ENCODE data around the gene LSM10.

Gene LSM10

GRCh38 chr1:36420836-36421317, 23.2 kb upstream of the LSM10 start:
- Mint-ChIP-seq H3K36me3 (ENCODE audit: low read depth) (peaks cover 17% of the 10 kb centered on the region), H3K27ac (peak overlapping the region; percentile 30), H3K4me3 (no peak overlapping the region), H3K27me3 (no peaks in the 10 kb centered on the region), H3K9me3 (no peaks in the 10 kb centered on the region), H3K4me1 (ENCODE audit: low read depth) (peaks cover 9% of the 10 kb centered on the region)
- intact Hi-C loops (cut with micrococcal nuclease) = loop anchor here (1.0 to 5.0 kb wide), 3 partner anchors 34 to 78 kb away; partner anchors contain the start of gene STK40

GRCh38 chr1:36420409-36420808, 22.7 kb upstream of the LSM10 start:
- H3K27me3 Mint-ChIP-seq = no peaks in the 10 kb centered on the region
- no peak overlapping the region for H3K4me3 Mint-ChIP-seq
- no peaks in the 10 kb centered on the region for H3K9me3 Mint-ChIP-seq
- H3K4me1 Mint-ChIP-seq (ENCODE audit: low read depth) = peaks cover 9% of the 10 kb centered on the region
- intact Hi-C loops (cut with micrococcal nuclease) = loop anchor here (1.0 to 5.0 kb wide), 3 partner anchors 33 to 77 kb away; partner anchors contain the start of gene STK40
- H3K36me3 Mint-ChIP-seq (ENCODE audit: low read depth) = peaks cover 20% of the 10 kb centered on the region
- H3K27ac Mint-ChIP-seq = no peak overlapping the region

- no peak overlapping the region for H3K4me3 Mint-ChIP-seq
- intact Hi-C loops (cut with micrococcal nuclease) = no loop called here
- H3K4me1 Mint-ChIP-seq (ENCODE audit: low read depth) = peaks cover 9% of the 10 kb centered on the region
- no peak overlapping the region for H3K27ac Mint-ChIP-seq
- no peaks in the 10 kb centered on the region for H3K27me3 Mint-ChIP-seq
- H3K9me3 Mint-ChIP-seq = no peaks in the 10 kb centered on the region
- peaks cover 23% of the 10 kb centered on the region for H3K36me3 Mint-ChIP-seq (ENCODE audit: low read depth)
Measured at GRCh38 chr1:36419569-36419968, 21.9 kb upstream of the LSM10 start.

- H3K4me3 Mint-ChIP-seq = no peak overlapping the region
- H3K9me3 Mint-ChIP-seq = no peaks in the 10 kb centered on the region
- peaks cover 9% of the 10 kb centered on the region for H3K4me1 Mint-ChIP-seq (ENCODE audit: low read depth)
- no peak overlapping the region for H3K27ac Mint-ChIP-seq
- H3K36me3 Mint-ChIP-seq (ENCODE audit: low read depth) = peaks cover 26% of the 10 kb centered on the region
- H3K27me3 Mint-ChIP-seq = no peaks in the 10 kb centered on the region
- intact Hi-C loops (cut with micrococcal nuclease) = no loop called here
Measured at GRCh38 chr1:36419140-36419539, 21.4 kb upstream of the LSM10 start.

- peaks cover 26% of the 10 kb centered on the region for H3K36me3 Mint-ChIP-seq (ENCODE audit: low read depth)
- H3K9me3 Mint-ChIP-seq = no peaks in the 10 kb centered on the region
- intact Hi-C loops (cut with micrococcal nuclease) = no loop called here
- no peak overlapping the region for H3K4me3 Mint-ChIP-seq
- no peaks in the 10 kb centered on the region for H3K27me3 Mint-ChIP-seq
- peaks cover 9% of the 10 kb centered on the region for H3K4me1 Mint-ChIP-seq (ENCODE audit: low read depth)
- peak overlapping the region; percentile 7 for H3K27ac Mint-ChIP-seq
Measured at GRCh38 chr1:36417931-36418330, 20.2 kb upstream of the LSM10 start.

GRCh38 chr1:36415661-36416326, 18.1 kb upstream of the LSM10 start:
- Mint-ChIP-seq H3K9me3 (peaks cover 8% of the 10 kb centered on the region), H3K27me3 (no peaks in the 10 kb centered on the region), H3K4me1 (ENCODE audit: low read depth) (peaks cover 22% of the 10 kb centered on the region), H3K4me3 (no peak overlapping the region), H3K36me3 (ENCODE audit: low read depth) (peaks cover 26% of the 10 kb centered on the region), H3K27ac (no peak overlapping the region)
- intact Hi-C loops (cut with micrococcal nuclease) = no loop called here

- Mint-ChIP-seq H3K27me3 (no peaks in the 10 kb centered on the region), H3K36me3 (ENCODE audit: low read depth) (peaks cover 36% of the 10 kb centered on the region), H3K9me3 (peaks cover 8% of the 10 kb centered on the region), H3K27ac (no peak overlapping the region), H3K4me3 (no peak overlapping the region), H3K4me1 (ENCODE audit: low read depth) (peaks cover 18% of the 10 kb centered on the region)
- intact Hi-C loops (cut with micrococcal nuclease) = no loop called here
Measured at GRCh38 chr1:36414384-36414783, 16.7 kb upstream of the LSM10 start.

- Mint-ChIP-seq H3K4me3 (no peak overlapping the region), H3K4me1 (ENCODE audit: low read depth) (peaks cover 18% of the 10 kb centered on the region), H3K9me3 (peaks cover 8% of the 10 kb centered on the region), H3K27me3 (no peaks in the 10 kb centered on the region), H3K36me3 (ENCODE audit: low read depth) (peaks cover 61% of the 10 kb centered on the region), H3K27ac (peak overlapping the region; percentile 60)
- intact Hi-C loops (cut with micrococcal nuclease) = no loop called here
Measured at GRCh38 chr1:36411674-36412648, 14.3 kb upstream of the LSM10 start.

- Mint-ChIP-seq H3K36me3 (ENCODE audit: low read depth) (peaks cover 64% of the 10 kb centered on the region), H3K4me1 (ENCODE audit: low read depth) (peaks cover 18% of the 10 kb centered on the region), H3K27me3 (no peaks in the 10 kb centered on the region), H3K9me3 (peaks cover 17% of the 10 kb centered on the region), H3K27ac (no peak overlapping the region), H3K4me3 (no peak overlapping the region)
- intact Hi-C loops (cut with micrococcal nuclease) = no loop called here
Measured at GRCh38 chr1:36408479-36408878, 10.8 kb upstream of the LSM10 start.

- no peaks in the 10 kb centered on the region for H3K27me3 Mint-ChIP-seq
- H3K4me3 Mint-ChIP-seq = no peak overlapping the region
- intact Hi-C loops (cut with micrococcal nuclease) = no loop called here
- H3K9me3 Mint-ChIP-seq = peaks cover 12% of the 10 kb centered on the region
- peaks cover 13% of the 10 kb centered on the region for H3K4me1 Mint-ChIP-seq (ENCODE audit: low read depth)
- peaks cover 60% of the 10 kb centered on the region for H3K36me3 Mint-ChIP-seq (ENCODE audit: low read depth)
- no peak overlapping the region for H3K27ac Mint-ChIP-seq
Measured at GRCh38 chr1:36406440-36406839, 8.7 kb upstream of the LSM10 start.

GRCh38 chr1:36402504-36402890, 4.8 kb upstream of the LSM10 start:
- H3K9me3 Mint-ChIP-seq = peaks cover 9% of the 10 kb centered on the region
- no peaks in the 10 kb centered on the region for H3K27me3 Mint-ChIP-seq
- H3K4me3 Mint-ChIP-seq = no peak overlapping the region
- peaks cover 29% of the 10 kb centered on the region for H3K4me1 Mint-ChIP-seq (ENCODE audit: low read depth)
- peaks cover 29% of the 10 kb centered on the region for H3K36me3 Mint-ChIP-seq (ENCODE audit: low read depth)
- no peak overlapping the region for H3K27ac Mint-ChIP-seq
- intact Hi-C loops (cut with micrococcal nuclease) = no loop called here

- intact Hi-C loops (cut with micrococcal nuclease) = loop anchor here (1.0 kb wide), 1 partner anchor 16 kb away; no protein-coding TSS in a partner anchor
- Mint-ChIP-seq H3K27ac (peak overlapping the region; percentile 97), H3K36me3 (ENCODE audit: low read depth) (peaks cover 27% of the 10 kb centered on the region), H3K4me3 (peak overlapping the region; percentile 86), H3K9me3 (peaks cover 9% of the 10 kb centered on the region), H3K4me1 (ENCODE audit: low read depth) (peaks cover 29% of the 10 kb centered on the region), H3K27me3 (no peaks in the 10 kb centered on the region)
Measured at GRCh38 chr1:36401602-36402503, 4.1 kb upstream of the LSM10 start.

- Mint-ChIP-seq H3K4me3 (peak overlapping the region; percentile 86), H3K9me3 (peaks cover under 1% of the 10 kb centered on the region), H3K27ac (peak overlapping the region; percentile 97), H3K27me3 (no peaks in the 10 kb centered on the region), H3K4me1 (ENCODE audit: low read depth) (peaks cover 35% of the 10 kb centered on the region), H3K36me3 (ENCODE audit: low read depth) (peaks cover 19% of the 10 kb centered on the region)
- intact Hi-C loops (cut with micrococcal nuclease) = loop anchor here (1.0 kb wide), 1 partner anchor 15 kb away; no protein-coding TSS in a partner anchor
Measured at GRCh38 chr1:36400825-36401601, 3.3 kb upstream of the LSM10 start.

Data from dendritic cell treated with granulocyte-macrophage colony-stimulating factor and Interleukin-4, amounts not matched to agents 40 ng/mL and 50 ng/mL, for 4 days (primary cell).